HG03196 (cell line): ENCODE data around the gene UBXN4.
"Not testable (repeated sequence)": the region's sequence is repeated elsewhere in the genome, so short reads cannot be mapped to it uniquely, and the experiment has no call there.

ENCODE experiments used
- ATAC-seq: cut with Tn5 transposase; IDR thresholded peaks from one replicate; pipeline ENCODE4 v1.9.1; 2021; ENCODE audit not compliant: unreplicated experiment

UBXN4 gene, protein sequence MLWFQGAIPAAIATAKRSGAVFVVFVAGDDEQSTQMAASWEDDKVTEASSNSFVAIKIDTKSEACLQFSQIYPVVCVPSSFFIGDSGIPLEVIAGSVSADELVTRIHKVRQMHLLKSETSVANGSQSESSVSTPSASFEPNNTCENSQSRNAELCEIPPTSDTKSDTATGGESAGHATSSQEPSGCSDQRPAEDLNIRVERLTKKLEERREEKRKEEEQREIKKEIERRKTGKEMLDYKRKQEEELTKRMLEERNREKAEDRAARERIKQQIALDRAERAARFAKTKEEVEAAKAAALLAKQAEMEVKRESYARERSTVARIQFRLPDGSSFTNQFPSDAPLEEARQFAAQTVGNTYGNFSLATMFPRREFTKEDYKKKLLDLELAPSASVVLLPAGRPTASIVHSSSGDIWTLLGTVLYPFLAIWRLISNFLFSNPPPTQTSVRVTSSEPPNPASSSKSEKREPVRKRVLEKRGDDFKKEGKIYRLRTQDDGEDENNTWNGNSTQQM

DNA sequence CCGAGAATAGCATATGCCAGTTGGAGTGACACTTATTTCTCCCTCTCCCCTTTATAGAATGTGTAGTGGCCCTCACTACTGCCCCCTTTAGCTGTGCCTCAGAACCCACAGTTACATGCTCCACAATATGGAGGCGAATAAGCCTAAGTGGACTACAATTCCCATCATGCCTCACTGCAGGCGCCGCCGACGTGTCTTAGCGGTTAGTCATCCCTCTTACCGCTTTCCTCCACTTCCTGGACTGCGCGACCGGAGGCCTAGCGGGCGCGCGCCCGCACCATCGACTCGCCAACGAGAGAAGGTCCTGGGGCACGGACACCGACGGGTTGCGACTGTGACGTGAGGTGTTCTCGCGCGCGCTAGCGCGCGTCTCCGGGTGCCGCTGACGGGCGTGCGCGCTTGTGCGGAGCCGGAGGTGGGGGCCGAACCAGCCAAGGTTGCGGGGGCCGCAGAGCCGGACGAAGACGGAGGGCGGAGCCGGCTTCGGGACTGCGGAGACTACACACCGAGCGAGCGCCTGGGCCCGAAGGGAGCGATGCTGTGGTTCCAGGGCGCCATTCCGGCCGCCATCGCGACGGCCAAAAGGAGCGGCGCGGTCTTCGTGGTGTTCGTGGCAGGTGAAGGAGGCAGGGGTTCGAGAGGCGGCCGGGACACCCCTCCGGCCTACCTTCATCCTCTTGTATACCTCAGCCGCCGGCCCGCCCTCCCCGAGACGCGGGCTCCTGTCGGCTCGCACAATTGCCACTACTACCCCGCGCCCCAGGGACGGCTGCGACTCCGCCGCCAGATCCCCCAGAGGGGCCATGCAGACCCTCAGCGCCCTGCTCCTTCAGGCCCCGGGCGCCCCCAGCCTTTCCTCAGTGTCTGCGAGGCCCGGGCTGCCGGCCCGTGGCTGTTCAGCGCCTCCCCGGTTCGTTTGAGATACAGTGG, at the start of gene UBXN4:
TSS of gene UBXN4 (plus strand) at position 461 of the 930 bp plus-strand sequence. CDS start at position 536, 75 bp downstream.
- ATAC-seq = peak; percentile 94

DNA sequence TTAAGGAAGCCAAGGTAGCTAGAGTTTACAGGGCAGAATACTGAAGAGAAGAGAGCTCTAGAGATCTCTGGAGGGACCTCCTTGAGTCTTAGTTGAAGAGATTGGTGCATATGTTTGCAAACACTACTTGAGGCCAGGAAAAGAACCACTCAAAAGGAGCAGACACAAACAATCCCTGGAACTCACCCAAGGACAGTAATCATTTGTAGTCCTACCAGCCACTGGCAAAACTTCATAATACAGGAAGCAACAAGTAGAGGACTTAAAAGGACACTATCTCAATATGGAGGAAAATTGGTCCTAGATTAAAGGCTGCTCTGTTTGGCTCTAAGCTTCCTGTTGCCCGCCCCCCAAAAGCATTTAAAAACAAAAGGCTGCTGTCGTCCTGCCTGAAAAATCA, 46.9 kb upstream of the UBXN4 start:
- no peak for ATAC-seq

DNA sequence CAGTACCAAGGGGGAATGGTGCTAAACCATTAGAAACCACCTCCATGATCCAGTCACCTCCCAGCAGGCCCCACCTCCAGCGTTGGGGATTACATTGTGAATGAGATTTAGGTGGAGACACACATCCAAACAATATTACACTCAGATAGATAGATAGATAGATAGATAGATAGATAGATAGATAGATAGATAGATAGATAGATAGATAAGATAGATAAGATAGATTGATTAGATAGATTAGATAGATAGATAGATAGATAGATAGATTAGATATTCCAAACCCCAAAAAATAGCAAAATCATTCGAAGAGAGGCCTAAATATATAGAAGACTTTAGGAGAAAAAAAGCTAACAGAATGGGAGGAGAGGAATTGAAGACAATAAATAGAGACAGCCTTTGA, 42.8 kb upstream of the UBXN4 start:
- no peak for ATAC-seq

DNA sequence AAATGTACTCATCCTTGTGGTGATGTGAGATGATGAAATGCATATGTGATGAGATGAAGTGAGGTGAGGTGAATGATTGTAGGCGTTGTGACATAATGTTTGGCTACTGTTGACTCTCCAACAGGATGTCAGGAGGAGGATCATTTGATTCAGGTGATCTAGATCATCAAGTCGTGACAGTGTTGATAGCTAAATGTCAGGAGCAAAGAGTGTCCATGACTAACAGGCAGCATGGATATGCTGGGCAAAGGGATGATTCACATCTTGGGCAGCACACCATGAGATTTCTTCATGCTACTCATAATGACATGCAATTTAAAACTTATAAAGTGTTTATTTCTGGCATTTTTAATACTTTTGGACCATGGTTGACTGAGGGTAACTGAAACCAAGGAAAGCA, 40.2 kb upstream of the UBXN4 start:
- no peak for ATAC-seq

DNA sequence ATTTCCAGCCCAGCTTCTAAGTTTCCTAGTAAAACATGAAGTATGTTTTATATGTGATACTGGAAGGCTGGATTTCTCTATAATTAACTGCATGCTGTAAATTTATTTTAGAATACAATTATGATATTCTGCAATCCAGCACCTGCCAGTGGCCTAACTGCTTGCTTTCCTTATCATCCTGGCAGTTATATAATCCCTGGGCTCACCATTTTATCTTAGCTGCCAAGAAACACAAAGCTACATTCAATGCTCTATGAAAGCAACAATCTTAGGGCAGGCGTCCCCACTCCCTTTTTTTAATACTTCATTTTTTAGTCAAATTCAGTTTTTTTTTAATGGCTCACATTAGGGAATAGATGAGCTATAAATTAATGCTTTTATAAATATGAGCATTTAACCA, 38.4 kb upstream of the UBXN4 start:
- ATAC-seq = no peak

DNA sequence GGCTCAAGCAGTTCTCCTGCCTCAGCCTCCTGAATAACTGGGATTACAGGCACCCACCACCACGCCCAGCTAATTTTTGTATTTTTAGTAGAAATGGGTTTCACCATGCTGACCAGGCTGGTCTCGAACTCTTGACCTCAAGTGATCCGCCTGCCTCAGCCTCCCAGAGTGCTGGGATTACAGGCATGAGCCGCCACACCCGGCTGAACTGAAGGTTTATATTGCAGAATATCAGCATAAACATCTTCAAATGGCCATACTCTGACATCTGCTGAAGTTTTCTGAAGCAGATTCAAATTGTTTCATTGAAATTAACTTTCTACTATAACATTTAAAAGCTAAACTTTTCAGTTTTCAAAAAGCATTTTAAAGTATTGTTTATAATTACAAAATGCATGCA, 37.6 kb upstream of the UBXN4 start:
- not testable (repeated sequence) for ATAC-seq

DNA sequence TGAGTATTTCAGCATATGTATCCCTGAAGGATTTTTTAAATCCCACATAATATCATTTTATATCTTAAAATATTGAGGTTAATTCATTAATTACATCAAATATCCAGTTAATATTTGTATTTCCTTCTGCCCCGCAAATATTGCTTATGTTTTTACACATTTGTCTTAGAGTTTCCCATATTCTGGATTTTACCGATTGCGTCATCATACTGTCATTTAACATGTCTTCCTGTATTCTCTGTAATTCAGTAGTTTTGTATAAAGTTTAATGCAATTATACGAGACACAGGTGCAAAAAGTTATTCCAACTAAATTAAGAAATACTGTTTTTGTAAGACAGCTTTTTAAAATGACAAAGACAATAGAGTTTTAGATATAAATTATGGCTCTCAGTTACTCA, 33.5 kb upstream of the UBXN4 start:
- no peak for ATAC-seq

DNA sequence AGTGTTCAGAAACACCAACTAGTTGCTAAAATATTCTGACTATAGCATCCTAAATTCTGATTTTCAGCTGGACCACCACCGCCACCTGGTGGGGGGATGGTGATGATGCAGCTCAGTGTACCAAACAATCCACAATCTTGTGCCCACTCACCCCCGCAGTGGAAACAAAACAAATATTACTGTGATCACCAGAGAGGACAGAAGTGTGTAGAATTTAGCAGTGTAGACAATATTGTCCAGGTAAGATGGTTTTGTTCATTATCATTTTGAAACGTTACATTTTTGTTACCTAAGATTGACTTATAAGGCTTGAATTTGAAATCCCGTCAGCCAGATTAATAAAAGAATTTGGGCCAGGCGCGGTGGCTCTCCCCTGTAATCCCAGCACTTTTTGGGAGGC, 31.7 kb upstream of the UBXN4 start:
- peak; percentile 65 for ATAC-seq

DNA sequence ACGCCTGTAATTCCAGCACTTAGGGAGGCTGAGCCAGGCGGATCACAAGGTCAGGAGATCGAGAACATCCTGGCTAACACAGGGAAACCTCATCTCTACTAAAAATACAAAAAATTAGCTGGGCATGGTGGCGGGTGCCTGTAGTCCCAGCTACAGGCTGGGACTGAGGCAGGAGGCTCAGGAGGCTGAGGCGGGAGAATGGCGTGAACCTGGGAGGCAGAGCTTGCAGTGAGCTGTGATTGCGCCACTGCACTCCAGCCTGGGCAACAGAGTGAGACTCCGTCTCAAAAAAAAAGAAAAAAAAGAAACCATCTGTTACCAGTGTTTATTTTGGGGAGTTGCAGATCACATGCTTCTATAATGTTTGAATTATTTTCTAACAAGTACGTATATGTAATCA, 26.6 kb upstream of the UBXN4 start:
- ATAC-seq = not testable (repeated sequence)

DNA sequence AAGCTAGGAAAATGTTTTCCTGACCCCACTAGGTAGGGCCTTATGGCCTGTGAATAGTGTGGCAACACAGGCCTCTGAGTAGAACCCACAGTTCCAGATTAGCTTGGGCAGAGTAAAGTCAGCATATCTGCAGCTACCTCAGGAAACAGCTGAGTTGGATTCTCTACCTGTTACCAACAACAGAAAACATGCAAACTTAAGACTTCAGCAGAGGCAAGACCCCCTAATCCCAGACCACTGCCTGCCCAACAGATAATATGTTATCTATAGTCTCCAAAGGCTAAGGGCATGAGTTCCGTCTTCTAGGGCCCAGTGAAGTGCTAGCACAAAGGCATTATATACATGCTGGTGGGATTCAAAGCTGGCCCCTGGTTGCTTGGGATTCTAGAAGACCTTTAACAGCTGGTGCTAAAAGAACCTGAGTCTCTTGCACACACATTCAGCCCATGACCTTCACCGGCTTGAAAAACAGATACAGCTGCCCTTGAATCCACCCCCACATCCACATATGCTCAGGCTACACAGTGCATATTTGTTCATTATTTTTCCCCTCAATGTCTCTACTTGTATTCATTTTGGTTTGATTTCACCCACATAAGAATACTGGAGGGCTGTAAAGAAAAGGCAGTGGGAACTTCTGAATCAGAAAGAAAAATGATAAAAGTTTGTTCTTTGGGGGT, 13.5 kb upstream of the UBXN4 start:
- no peak for ATAC-seq

DNA sequence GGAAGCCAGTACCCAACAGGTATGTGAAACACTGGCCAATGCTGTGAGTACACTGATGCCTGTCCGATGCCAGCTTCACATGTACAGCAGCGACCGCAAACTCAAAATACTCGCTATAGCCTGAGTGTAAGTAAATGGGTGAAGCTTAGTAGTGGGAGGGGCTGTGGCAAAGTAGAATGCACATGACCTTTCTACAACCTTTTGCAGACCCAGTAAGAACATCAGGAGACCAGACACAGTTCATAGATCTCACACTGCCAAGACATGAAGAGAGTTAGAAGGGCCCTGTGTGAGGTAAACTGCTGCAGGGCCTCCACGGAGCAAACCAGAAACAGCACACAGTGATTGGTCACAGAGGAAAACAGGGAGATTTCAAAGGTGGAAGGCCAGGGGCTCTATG, 9.1 kb upstream of the UBXN4 start:
- ATAC-seq = no peak

DNA sequence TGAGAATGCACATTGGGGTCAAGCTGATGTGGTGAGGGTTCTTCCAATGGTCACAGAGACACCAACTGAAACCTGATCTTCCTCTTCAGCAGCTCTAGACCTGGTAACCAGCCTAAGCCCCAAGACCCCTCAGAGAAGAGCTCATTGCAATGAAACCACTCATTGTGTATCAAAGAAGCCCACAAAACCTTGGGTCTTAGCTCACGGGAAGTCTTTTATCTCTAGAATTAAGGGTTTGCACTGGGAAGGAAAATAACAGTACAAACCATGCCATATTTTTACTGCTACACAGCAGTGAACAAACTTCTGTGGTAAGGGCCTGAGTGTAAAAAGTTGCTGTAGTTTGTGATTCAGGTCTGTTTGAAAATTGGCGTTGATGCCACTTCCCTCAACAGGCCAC, 8.6 kb upstream of the UBXN4 start:
- no peak for ATAC-seq

DNA sequence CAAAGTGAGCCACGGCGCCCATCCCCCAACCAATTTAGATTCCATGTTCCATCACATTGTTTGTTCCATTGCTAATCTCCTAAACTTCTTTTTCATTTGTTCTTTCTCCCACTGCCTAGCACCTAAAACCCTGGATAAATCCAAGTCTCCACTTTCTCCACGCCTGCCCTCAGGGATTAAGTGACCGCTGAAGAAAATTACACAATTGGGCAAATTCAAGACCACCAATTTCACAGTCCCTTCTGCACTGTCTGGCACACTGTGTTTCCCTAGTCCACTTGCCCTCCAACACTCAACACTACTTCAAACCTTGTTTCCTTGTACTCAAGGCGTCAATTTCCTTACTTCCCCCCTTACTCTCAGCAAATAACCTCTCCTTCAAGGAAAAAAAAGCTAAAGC, 5.1 kb upstream of the UBXN4 start:
- ATAC-seq = no peak

DNA sequence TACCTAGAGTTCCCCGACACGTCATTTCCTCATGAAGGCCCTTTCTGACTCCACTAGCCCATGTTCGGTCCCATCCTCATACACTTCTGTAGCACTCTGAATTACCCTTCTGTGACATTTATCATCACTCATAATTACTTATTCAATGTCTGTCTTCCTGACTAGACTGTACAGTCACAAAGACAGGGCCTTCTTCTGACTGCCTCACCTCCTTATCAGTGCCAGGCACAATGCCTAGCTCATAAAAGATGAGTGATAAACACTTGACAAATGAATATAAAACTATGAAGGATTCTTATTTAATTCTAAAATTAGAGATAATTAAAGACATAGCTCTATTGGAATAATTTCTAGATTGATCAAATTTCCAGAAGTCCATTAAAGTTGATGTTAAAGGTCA, 1.4 kb upstream of the UBXN4 start:
- no peak for ATAC-seq

DNA sequence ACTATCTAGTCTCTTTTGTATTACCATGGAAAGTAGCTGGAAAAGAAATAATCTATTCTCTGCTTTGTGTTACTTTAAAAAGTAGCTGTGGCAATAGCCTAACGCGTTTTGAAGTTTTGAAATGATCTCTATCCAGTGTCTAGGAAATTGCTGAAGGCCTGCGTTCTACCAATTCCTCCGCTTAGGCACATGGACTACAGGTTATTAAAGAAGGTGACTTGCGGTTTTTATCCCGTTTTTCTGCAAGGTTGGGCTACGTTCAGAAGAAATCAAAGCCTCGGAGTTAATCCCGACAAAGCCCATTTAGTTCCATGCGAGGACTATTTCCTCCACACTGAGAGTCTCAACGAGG, 636 bp upstream of the UBXN4 start:
- no peak for ATAC-seq

DNA sequence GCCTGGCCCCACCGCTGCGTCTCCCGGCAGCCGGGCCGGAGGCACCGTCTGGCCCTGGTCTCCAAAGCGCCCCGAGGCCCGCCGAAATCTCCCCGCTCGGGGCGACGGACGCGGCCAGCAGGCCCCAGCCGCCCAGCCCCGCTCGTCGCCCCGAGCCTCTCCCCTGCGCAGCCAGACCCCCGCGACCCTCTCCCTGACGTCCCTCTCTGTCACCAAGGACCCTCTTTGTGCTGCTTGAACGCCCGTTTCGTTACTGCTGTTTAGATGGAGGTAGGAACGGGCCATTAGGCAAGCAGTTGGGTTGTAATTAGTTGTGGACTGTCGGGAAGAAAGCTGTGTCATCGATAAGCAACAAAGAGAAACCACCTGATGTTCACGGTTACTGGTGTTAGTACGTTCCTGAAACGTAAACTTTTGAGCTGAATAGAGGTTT, 686 bp downstream of the UBXN4 start:
- ATAC-seq = peak; percentile 23

DNA sequence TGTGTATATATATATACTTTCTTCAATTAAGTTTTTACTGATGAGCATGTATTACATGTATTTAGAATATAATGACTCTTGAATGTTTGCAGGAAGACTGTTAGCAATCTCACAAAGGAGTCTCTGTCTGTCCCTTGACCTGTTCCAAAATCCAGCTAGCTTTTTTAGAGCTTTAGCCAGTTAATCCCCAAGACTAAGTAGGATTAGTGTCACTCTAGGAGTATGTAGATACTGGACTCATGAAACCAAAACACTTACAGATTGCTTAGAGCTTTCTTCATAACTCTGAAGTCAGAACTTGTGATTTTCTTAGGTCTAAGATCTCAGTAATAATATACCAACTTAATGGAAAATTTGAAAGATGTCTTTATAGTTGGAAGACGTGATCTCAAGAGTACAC, 2.2 kb downstream of the UBXN4 start:
- no peak for ATAC-seq

DNA sequence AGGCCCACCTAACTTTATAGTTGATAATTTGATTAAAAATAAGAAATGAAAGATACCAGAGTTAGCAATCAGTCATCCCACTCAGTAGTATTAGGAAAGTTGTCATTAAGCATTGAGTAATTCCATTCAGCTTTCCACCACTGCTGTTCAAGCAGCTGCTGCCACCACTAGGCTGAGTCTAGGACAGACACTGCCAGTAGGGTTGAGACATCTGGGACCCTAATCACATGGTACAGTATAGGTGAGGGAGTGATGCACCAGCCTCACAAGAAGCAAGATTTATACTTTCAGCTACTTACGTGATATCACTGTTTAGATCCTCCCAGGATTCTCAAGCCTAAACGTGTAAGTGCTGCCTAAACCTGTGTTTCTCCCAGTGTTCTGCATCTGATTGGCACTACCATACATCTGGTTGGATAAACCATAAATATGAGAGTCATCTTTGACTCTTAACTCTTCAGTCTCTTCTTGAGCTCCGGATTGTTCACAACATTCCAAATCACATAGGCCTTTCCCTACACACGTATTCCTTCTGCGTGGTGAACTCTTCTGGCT, 3.2 kb downstream of the UBXN4 start:
- no peak for ATAC-seq

DNA sequence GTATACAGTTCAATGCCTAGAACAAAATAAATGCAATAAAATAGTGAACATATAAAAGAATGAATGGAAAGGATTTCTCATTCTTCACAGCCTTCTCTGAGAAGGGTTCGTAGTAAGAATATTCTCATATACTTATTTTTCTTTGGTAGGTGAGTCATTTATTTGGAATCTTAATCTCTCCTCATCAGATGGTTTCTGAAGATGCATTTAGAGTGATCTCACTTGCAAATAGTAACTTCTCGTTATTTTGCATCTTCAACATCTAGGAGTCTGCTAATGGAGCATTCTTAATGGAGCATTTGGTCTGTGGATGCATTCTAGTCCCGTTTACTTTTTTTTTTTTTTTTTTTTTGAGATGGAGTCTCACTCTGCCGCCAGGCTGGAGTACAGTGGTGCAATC, 3.9 kb downstream of the UBXN4 start:
- ATAC-seq = no peak

DNA sequence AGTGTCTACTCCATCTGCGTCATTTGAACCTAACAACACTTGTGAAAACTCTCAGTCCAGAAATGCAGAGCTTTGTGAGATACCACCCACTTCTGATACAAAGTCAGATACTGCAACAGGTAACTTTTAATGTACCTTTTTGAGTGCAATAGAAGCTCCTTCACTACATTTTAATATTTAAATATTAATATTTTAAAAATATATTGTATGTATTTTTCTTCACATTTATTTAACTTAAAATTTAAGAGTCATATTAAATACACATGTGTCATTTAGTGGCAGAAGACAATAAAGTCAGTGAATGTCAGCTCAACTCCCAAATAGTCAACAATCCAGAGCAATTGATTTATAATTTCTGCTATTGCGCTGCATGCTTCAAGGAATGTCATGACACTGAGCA, 13.9 kb downstream of the UBXN4 start:
- no peak for ATAC-seq

DNA sequence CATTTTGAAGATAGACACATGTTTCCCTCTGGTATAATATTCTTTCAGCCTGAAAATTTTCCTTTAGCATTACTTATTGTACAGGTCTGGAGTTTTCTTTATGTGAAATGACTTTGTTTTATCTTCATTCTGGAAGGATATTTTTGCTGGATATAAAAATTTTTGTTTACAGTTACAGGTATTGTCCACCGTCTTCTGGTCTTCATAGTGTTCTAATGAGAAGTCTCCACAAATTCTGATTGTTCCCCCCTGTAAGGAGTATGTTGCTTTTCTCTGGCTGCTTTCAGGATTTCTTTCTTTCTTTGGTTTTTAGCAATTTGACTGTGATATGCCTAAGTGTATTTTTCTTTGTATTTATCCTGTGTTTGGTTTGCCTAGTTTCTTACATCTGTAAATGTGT, 15.0 kb downstream of the UBXN4 start:
- no peak for ATAC-seq
